K562 (cell line): Measurements from ENCODE around the gene SPAG4. TPM values are rescaled to one million over a fixed set of nuclear protein-coding genes. Genes with fewer than 3 reads are reported as not detected.

Experiments used
- CBX3 ChIP-seq, 2 experiments: IDR thresholded peaks; 1 replicate in 1 of 2; 2 replicates in 1 of 2; pipeline ENCODE4 v1.6.1; 2012; ENCODE audit warnings: inconsistent platforms in 2 of 2, low read length in 2 of 2, borderline replicate concordance in 1 of 2, control low read depth in 1 of 2
- CREBBP ChIP-seq: IDR thresholded peaks from one replicate; pipeline ENCODE4 v1.6.1; 2012; ENCODE audit warnings: low read depth, mild to moderate bottlenecking, control low read depth, inconsistent platforms, low read length
- FOXP4 ChIP-seq: sonication (generic); formaldehyde crosslinking; IDR thresholded peaks from 2 replicates; pipeline ENCODE4 v1.8.0; 2022; ENCODE audit warnings: mild to moderate bottlenecking, missing genetic modification reagents, borderline replicate concordance
- HNRNPL ChIP-seq: fragments of 200-400 bp; formaldehyde crosslinking; IDR thresholded peaks from 2 replicates; pipeline ENCODE4 v1.6.1; 2017; ENCODE audit warnings: low read depth, mild to moderate bottlenecking, low read length
- ID3 ChIP-seq, 2 experiments: fragments of 250-450 bp in 1 of 2; fragments of 450-650 bp in 1 of 2; sonication (Bioruptor Pico) in 1 of 2; IDR thresholded peaks; 2 replicates each; pipeline versions ENCODE4 v1.6.1 to v1.8.0; 2016 to 2021; ENCODE audit warnings: mild to moderate bottlenecking in 2 of 2, moderate library complexity in 2 of 2, missing compliant biosample characterization in 1 of 2, missing genetic modification characterization in 1 of 2
- NCOA2 ChIP-seq, 2 experiments: fragments of 450-650 bp; IDR thresholded peaks; 2 replicates each; pipeline ENCODE4 v1.6.1; 2018; ENCODE audit warnings: mild to moderate bottlenecking in 2 of 2, moderate library complexity in 1 of 2; ENCODE audit not compliant: partially characterized antibody in 2 of 2
- NCOR1 ChIP-seq: fragments of 450-650 bp; IDR thresholded peaks from 2 replicates; pipeline ENCODE4 v1.6.1; 2016; ENCODE audit warnings: mild to moderate bottlenecking, moderate library complexity
- POLR2H ChIP-seq: IDR thresholded peaks from 2 replicates; pipeline ENCODE4 v1.6.1; 2016; ENCODE audit warnings: missing genetic modification characterization, low read depth, mild to moderate bottlenecking, control low read depth, missing compliant biosample characterization, moderate library complexity
- RBM22 ChIP-seq: fragments of 200-400 bp; formaldehyde crosslinking; IDR thresholded peaks from 2 replicates; pipeline ENCODE4 v1.6.1; 2018; ENCODE audit warnings: low read length, low read depth; ENCODE audit not compliant: poor library complexity, severe bottlenecking
- RFX7 ChIP-seq: fragments of 250-450 bp; sonication (Bioruptor Pico); IDR thresholded peaks from 2 replicates; pipeline ENCODE4 v1.5.1; 2021; ENCODE audit warnings: mild to moderate bottlenecking
- SAFB ChIP-seq: fragments of 200-400 bp; formaldehyde crosslinking; IDR thresholded peaks from 2 replicates; pipeline ENCODE4 v1.6.1; 2017; ENCODE audit warnings: low read depth, low read length, borderline replicate concordance
- SRF ChIP-seq, 2 experiments: fragments of 250-450, 450-650 bp in 1 of 2; sonication (Bioruptor Pico) in 1 of 2; sonication (generic) in 1 of 2; formaldehyde crosslinking; IDR thresholded peaks; 2 replicates each; pipeline versions ENCODE4 v1.5.0 to v1.5.1; 2020 to 2022; ENCODE audit warnings: mild to moderate bottlenecking in 1 of 2, missing genetic modification reagents in 1 of 2
- TEAD4 ChIP-seq, 2 experiments: sonication (generic) in 1 of 2; formaldehyde crosslinking in 1 of 2; IDR thresholded peaks; 2 replicates each; pipeline versions ENCODE4 v1.6.1 to v1.8.0; 2012 to 2022; ENCODE audit warnings: borderline replicate concordance in 1 of 2, inconsistent platforms in 1 of 2, low read length in 1 of 2, mild to moderate bottlenecking in 1 of 2, missing genetic modification reagents in 1 of 2
- TFAM ChIP-seq: fragments of 250-450 bp; sonication (Bioruptor Pico); conservative IDR thresholded peaks from 2 replicates; pipeline ENCODE4 v1.5.0; 2021; ENCODE audit warnings: mild to moderate bottlenecking, moderate library complexity
- XRCC3 ChIP-seq: fragments of 450-650 bp; IDR thresholded peaks from 2 replicates; pipeline ENCODE4 v1.6.1; 2017; ENCODE audit warnings: mild to moderate bottlenecking, moderate library complexity
- XRCC5 ChIP-seq: fragments of 200-400 bp; formaldehyde crosslinking; IDR thresholded peaks from 2 replicates; pipeline ENCODE4 v1.6.1; 2017; ENCODE audit warnings: low read depth, mild to moderate bottlenecking, low read length
- ZNF778 ChIP-seq: fragments of 450-650 bp; formaldehyde crosslinking; IDR thresholded peaks from 2 replicates; pipeline ENCODE4 v1.4.0; 2020; ENCODE audit warnings: mild to moderate bottlenecking, moderate library complexity
- polyA plus RNA-seq, 8 experiments: library from polyadenylated mRNA; depleted of rRNA in 4 of 8; stranded (reverse) in 5 of 8; unstranded in 3 of 8; fragments of >200 nt; fragmentation: Nextera tagmentation in 2 of 8; fragmentation: Illumina TruSeq in 1 of 8; extraction: Ambion mirVana in 2 of 8; extraction: Trizol in 1 of 8; gene quantifications; 2 replicates each; pipeline versions ENCODE4 v1.2.1 to v1.2.3, GENCODE V29; 2011 to 2014; ENCODE audit warnings: inconsistent platforms in 1 of 8, missing spikeins in 1 of 8
- total RNA-seq, 7 experiments: library from RNA; depleted of rRNA in 6 of 7; stranded (reverse); fragments of >200 nt in 6 of 7; fragmentation: Illumina TruSeq in 2 of 7; extraction: Trizol in 2 of 7; gene quantifications; 2 replicates each; pipeline versions ENCODE4 v1.2.1 to v1.2.3, GENCODE V29; 2011 to 2021; ENCODE audit warnings: low replicate concordance in 1 of 7
- TF ChIP-seq, protein P1 (sequence below): sonication (generic); formaldehyde crosslinking; IDR thresholded peaks from 2 replicates; pipeline ENCODE4 v1.5.0; 2020; ENCODE audit warnings: missing genetic modification reagents
- TF ChIP-seq, protein P2 (sequence below): sonication (generic); formaldehyde crosslinking; IDR thresholded peaks from 2 replicates; pipeline ENCODE4 v1.8.0; 2023; ENCODE audit warnings: mild to moderate bottlenecking, missing genetic modification reagents

SPAG4 gene
- total and polyA plus RNA-seq, 9 of the 15 experiments (the other 6 are each of a cell fraction or from before 2014, with no cell fraction given): 1.6 to 11.4 (median 4.6) TPM

DNA sequence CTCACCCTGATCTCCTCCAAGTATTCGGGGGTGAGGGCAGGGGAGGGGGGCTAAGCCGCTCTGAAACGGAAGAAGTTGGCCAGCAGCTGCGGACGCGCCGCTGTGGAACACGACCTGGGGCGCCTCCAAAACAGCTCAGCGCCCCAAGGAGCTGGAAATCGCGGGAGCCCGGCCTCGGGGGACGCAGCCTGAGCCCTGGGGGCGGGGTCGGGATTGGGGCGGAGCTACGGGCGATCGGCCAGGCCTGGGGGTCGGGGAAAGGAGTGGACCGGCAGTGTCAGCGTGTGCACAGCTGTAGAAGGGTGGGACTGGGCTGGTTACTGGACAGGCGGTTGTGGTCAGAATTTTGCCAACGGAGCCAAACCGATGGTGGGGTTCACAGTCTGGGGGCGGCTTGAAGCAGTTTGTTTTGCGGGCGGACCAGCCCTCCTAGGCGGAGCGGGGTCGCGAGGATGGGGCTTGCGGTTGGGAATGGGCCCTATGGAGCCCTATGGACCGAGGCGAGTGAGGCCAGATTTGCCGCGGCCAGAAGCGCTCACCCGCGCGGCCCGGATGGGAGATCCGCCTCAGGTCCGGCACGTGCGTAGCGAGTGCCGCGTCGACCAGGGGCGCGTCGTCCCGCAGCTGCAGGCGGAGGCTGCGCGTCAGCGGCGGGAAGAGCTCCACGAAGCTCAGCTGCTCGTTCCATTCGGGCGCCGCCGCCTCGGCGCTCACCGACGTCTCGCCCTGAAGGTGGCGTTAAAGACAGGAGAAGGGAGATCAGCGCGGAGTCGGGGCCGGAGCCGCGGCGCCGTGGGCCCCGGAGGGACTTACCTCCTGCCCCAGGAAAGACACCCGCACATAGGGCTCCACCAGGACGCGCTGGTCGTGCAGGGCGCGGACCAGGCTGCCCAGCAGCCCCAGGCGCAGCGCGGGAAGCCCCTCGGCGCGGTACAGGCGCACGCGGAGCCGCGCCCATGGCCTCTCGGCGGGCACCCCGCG lies 14.3 kb upstream of the SPAG4 start (continued):
- peak; percentile 97; the same call in 1 of the 2 replicates for TF ChIP-seq FOXP4 (CRISPR knock-in tag)
- no peak for TF ChIP-seq ID3 (CRISPR knock-in tag; IDR thresholded peaks at IDR 0.05)
- no peak for TF ChIP-seq ID3 (tag; IDR thresholded peaks at IDR 0.05)
- no peak for TF ChIP-seq ZNF778 (CRISPR knock-in tag)
- no peak for TF ChIP-seq TFAM (CRISPR knock-in tag)
- peak; percentile 14 for TF ChIP-seq RBM22
- no peak for TF ChIP-seq RFX7 (CRISPR knock-in tag)
- TF ChIP-seq SRF (CRISPR knock-in tag; IDR thresholded peaks at IDR 0.05): no peak
- TF ChIP-seq, protein P1, sequence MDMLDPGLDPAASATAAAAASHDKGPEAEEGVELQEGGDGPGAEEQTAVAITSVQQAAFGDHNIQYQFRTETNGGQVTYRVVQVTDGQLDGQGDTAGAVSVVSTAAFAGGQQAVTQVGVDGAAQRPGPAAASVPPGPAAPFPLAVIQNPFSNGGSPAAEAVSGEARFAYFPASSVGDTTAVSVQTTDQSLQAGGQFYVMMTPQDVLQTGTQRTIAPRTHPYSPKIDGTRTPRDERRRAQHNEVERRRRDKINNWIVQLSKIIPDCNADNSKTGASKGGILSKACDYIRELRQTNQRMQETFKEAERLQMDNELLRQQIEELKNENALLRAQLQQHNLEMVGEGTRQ (CRISPR knock-in tag): peak; percentile 32; the same call in 1 of the 2 replicates
- no peak for TF ChIP-seq NCOR1
- TF ChIP-seq CBX3 (IDR thresholded peaks at IDR 0.05; ENCODE audit: borderline replicate concordance in 1 of 2, low read length in 2 of 2): peak in 1 of 2 experiments; percentile 95; a peak in 2 of 3 replicates
- no peak for TF ChIP-seq XRCC5
- peak; percentile 60; the same call in 1 of the 2 replicates for TF ChIP-seq TEAD4 (IDR thresholded peaks at IDR 0.05; ENCODE audit: low read length)
- 0 out of 2 replicates have a peak, but pooled peaks have one; percentile 29 for TF ChIP-seq TEAD4 (CRISPR knock-in tag; IDR thresholded peaks at IDR 0.05; ENCODE audit: borderline replicate concordance)
- TF ChIP-seq SAFB: peak; percentile 64; the same call in 1 of the 2 replicates
- TF ChIP-seq CREBBP: no peak
- TF ChIP-seq, protein P2, sequence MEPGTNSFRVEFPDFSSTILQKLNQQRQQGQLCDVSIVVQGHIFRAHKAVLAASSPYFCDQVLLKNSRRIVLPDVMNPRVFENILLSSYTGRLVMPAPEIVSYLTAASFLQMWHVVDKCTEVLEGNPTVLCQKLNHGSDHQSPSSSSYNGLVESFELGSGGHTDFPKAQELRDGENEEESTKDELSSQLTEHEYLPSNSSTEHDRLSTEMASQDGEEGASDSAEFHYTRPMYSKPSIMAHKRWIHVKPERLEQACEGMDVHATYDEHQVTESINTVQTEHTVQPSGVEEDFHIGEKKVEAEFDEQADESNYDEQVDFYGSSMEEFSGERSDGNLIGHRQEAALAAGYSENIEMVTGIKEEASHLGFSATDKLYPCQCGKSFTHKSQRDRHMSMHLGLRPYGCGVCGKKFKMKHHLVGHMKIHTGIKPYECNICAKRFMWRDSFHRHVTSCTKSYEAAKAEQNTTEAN: peak; percentile 80; the same call in 1 of the 2 replicates
- no peak for TF ChIP-seq XRCC3
- no peak for TF ChIP-seq POLR2H (tag)
- no peak; the same call in 1 of the 2 replicates for TF ChIP-seq HNRNPL
- TF ChIP-seq NCOA2 (IDR thresholded peaks at IDR 0.05; ENCODE audit: partially characterized antibody in 2 of 2): no peak
